SK-N-MC (cell line): ENCODE measurements around the gene KCNJ10.

Experiments
- EZH2 ChIP-seq: fragments of 200-600 bp; sonication (generic); IDR thresholded peaks from one replicate; pipeline ENCODE4 v1.6.1; 2017; ENCODE audit warnings: antibody characterized with exemption
- POLR2AphosphoS5 ChIP-seq: IDR thresholded peaks from 2 replicates; pipeline ENCODE4 v1.6.1; 2012; ENCODE audit warnings: mild to moderate bottlenecking, low read depth, low read length, borderline replicate concordance

DNA sequence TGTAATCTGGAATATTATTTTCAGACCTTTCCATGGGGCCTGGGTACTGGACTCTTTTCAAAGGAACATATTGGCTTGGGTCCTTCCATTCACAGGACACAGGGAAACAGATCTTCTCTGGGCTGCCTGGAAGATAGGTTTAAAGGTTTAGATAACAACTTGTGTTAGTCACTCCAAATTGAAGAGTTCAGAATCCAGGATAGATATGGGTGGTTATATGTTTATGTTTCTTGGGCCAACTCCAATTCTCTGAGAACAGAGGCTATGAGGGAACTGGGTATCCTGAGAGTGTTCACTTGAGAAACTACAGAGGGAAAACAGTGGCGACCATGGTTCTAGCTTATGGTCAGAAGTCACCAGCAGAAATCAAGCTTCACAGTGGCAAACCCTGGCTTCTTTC lies 29.5 kb downstream of the KCNJ10 start:
- TF ChIP-seq EZH2 (no peak), POLR2AphosphoS5 (no peak)
